K562 (cell line): ENCODE measurements around the gene ARHGEF6. TPM values are rescaled to one million over a fixed set of nuclear protein-coding genes. Genes with fewer than 3 reads are reported as not detected.

ENCODE experiments used
- ATAC-seq: fragments of 200-7000 bp; cut with Tn5 transposase; 3 replicates; pipeline ENCODE4 v1.9.1; 2020; ENCODE audit warnings: moderate library complexity
- BruUV-seq: library from RNA; stranded (reverse); fragments of 400-500 nt; replicated peaks from 2 replicates; lab custom pipeline; 2021; lab: Mats Ljungman, UMichigan
- CTCF ChIA-PET: fragments of 300-600 bp; formaldehyde crosslinking; extraction: SDS; loops from one replicate; lab custom pipeline; 2021; ENCODE audit warnings: low intra/inter-chr PET ratio; lab: Yijun Ruan, JAX
- POLR2A ChIA-PET: fragments of 300-600, 350-650 bp; sonication (Branson Sonifier 250); formaldehyde crosslinking; extraction: SDS; loops from one replicate; lab custom pipeline; 2021; ENCODE audit warnings: antibody characterized with exemption, inconsistent platforms; lab: Yijun Ruan, JAX
- DNase-seq, 4 experiments: peaks; one replicate each; pipeline versions ENCODE4 v3.0.0 to v3.0.0-alpha.2; 2011 to 2018; ENCODE audit warnings: low spot score in 3 of 4, mixed read lengths in 3 of 4; ENCODE audit errors: extremely low read depth in 1 of 4
- FAIRE-seq: peaks from 2 replicates; lab custom pipeline; 2011; peaks lifted over from hg19 to GRCh38; lab: Jason Lieb, UNC
- H2AFZ ChIP-seq: 2 replicates; pipeline ENCODE4 v1.6.0; 2011; ENCODE audit warnings: low read depth, low read length, control low read depth, inconsistent platforms
- H3K27ac ChIP-seq: fragments of 200-600 bp; 3 replicates; pipeline ENCODE4 v1.8.0; 2011; ENCODE audit warnings: low read depth, mild to moderate bottlenecking, control low read depth, inconsistent platforms, low read length, moderate library complexity, mixed read lengths; ENCODE audit errors: extremely low read depth
- H3K27me3 ChIP-seq, 2 experiments: fragments of 300-600 bp in 1 of 2; 2 replicates in 1 of 2; 3 replicates in 1 of 2; pipeline versions ENCODE4 v1.6.0 to v1.8.0; 2011; ENCODE audit warnings: inconsistent platforms in 2 of 2, low read length in 2 of 2, mild to moderate bottlenecking in 1 of 2, mixed read lengths in 1 of 2, moderate library complexity in 1 of 2; ENCODE audit not compliant: control insufficient read depth in 2 of 2, insufficient read depth in 2 of 2
- H3K36me3 ChIP-seq: fragments of 300-600 bp; 3 replicates; pipeline ENCODE4 v1.8.0; 2011; ENCODE audit warnings: mild to moderate bottlenecking, low read length, inconsistent platforms; ENCODE audit not compliant: control insufficient read depth, insufficient read depth
- H3K4me1 ChIP-seq, 2 experiments: fragments of 200-600 bp in 1 of 2; replicated peaks in 1 of 2; 2 replicates in 1 of 2; 3 replicates in 1 of 2; pipeline versions ENCODE4 v1.5.1 to v1.8.0; 2011; ENCODE audit warnings: inconsistent platforms in 2 of 2, low read length in 2 of 2, mild to moderate bottlenecking in 1 of 2, mixed read lengths in 1 of 2, moderate library complexity in 1 of 2; ENCODE audit not compliant: control insufficient read depth in 2 of 2, insufficient read depth in 2 of 2
- H3K4me2 ChIP-seq: 2 replicates; pipeline ENCODE4 v1.6.1; 2011; ENCODE audit warnings: low read length, control low read depth, inconsistent platforms, mixed read lengths; ENCODE audit not compliant: insufficient read depth
- H3K4me3 ChIP-seq: fragments of 200-600 bp; sonication (generic), shearing (Covaris generic); 2 replicates; pipeline ENCODE4 v1.5.1; 2016; ENCODE audit warnings: control low read depth, inconsistent platforms
- H3K79me2 ChIP-seq: fragments of 200-600 bp; 3 replicates; pipeline ENCODE4 v1.8.0; 2011; ENCODE audit warnings: low read length, inconsistent platforms; ENCODE audit not compliant: control insufficient read depth, insufficient read depth
- H3K9ac ChIP-seq, 2 experiments: 2 replicates each; pipeline versions ENCODE4 v1.6.0 to v1.6.1; 2011; ENCODE audit warnings: low read depth in 2 of 2, low read length in 2 of 2, control low read depth in 1 of 2, inconsistent platforms in 1 of 2, mild to moderate bottlenecking in 1 of 2, mixed read lengths in 1 of 2; ENCODE audit not compliant: insufficient read depth in 1 of 2
- H3K9me1 ChIP-seq: one replicate; pipeline ENCODE4 v1.6.0; 2011; ENCODE audit warnings: inconsistent platforms, mild to moderate bottlenecking, low read length, moderate library complexity; ENCODE audit not compliant: control insufficient read depth, insufficient read depth
- H3K9me3 ChIP-seq: replicated peaks from 2 replicates; pipeline ENCODE4 v1.5.1; 2011; ENCODE audit warnings: low read depth, low read length, inconsistent platforms; ENCODE audit not compliant: control insufficient read depth, insufficient read depth
- H4K20me1 ChIP-seq: replicated peaks from 2 replicates; pipeline ENCODE4 v1.6.1; 2011; ENCODE audit warnings: low read length, inconsistent platforms, mixed read lengths; ENCODE audit not compliant: control insufficient read depth, insufficient read depth
- FOXP1 ChIP-seq: sonication (generic); formaldehyde crosslinking; IDR thresholded peaks from 2 replicates; pipeline ENCODE4 v1.8.0; 2022; ENCODE audit warnings: mild to moderate bottlenecking, missing genetic modification reagents
- KAT8 ChIP-seq: fragments of 450-650 bp; IDR thresholded peaks from 2 replicates; pipeline ENCODE4 v1.6.1; 2016; ENCODE audit warnings: low read depth, mild to moderate bottlenecking
- REST ChIP-seq, 2 experiments: fragments of 450-650 bp; formaldehyde crosslinking in 1 of 2; IDR thresholded peaks; 2 replicates each; pipeline versions ENCODE4 v1.4.0 to v1.6.1; 2014 to 2020; ENCODE audit warnings: mild to moderate bottlenecking in 2 of 2, borderline replicate concordance in 1 of 2, low read depth in 1 of 2
- SREBF1 ChIP-seq: fragments of 150-350 bp; IDR thresholded peaks from 2 replicates; pipeline ENCODE4 v1.6.1; 2014; ENCODE audit warnings: antibody characterized with exemption, low read depth, low read length, borderline replicate concordance
- ZFP36 ChIP-seq: fragments of 150-350 bp; IDR thresholded peaks from 2 replicates; pipeline ENCODE4 v1.6.1; 2018; ENCODE audit warnings: low read length, low read depth; ENCODE audit not compliant: partially characterized antibody
- ZNF77 ChIP-seq: fragments of 250-450 bp; sonication (Bioruptor Pico); IDR thresholded peaks from 2 replicates; pipeline ENCODE4 v1.5.0; 2020
- WGBS: fragments of 100-300 bp; shearing (Covaris generic); methylation state at CpG from one replicate; pipeline ENCODE4 v1.1.6; 2016; ENCODE audit warnings: low coverage, mixed read lengths; ENCODE audit not compliant: insufficient coverage; ENCODE audit errors: missing lambda C conversion rate; 5-methylcytosine and 5-hydroxymethylcytosine counted together
- in situ Hi-C: fragments of 300-500 bp; cut with MboI; formaldehyde crosslinking; loops from 4 replicates; pipeline ENCODE4 v1.15.0; 2018; ENCODE audit warnings: inconsistent platforms, mixed read lengths
- intact Hi-C: fragments of 100-400 bp; cut with micrococcal nuclease; formaldehyde crosslinking; loops from 2 replicates; pipeline ENCODE4 v1.14.2; 2022
- polyA plus RNA-seq, 8 experiments: library from polyadenylated mRNA; depleted of rRNA in 4 of 8; stranded (reverse) in 5 of 8; unstranded in 3 of 8; fragments of >200 nt; fragmentation: Nextera tagmentation in 2 of 8; fragmentation: Illumina TruSeq in 1 of 8; extraction: Ambion mirVana in 2 of 8; extraction: Trizol in 1 of 8; gene quantifications; 2 replicates each; pipeline versions ENCODE4 v1.2.1 to v1.2.3, GENCODE V29; 2011 to 2014; ENCODE audit warnings: inconsistent platforms in 1 of 8, missing spikeins in 1 of 8
- total RNA-seq, 7 experiments: library from RNA; depleted of rRNA in 6 of 7; stranded (reverse); fragments of >200 nt in 6 of 7; fragmentation: Illumina TruSeq in 2 of 7; extraction: Trizol in 2 of 7; gene quantifications; 2 replicates each; pipeline versions ENCODE4 v1.2.1 to v1.2.3, GENCODE V29; 2011 to 2021; ENCODE audit warnings: low replicate concordance in 1 of 7
- TF ChIP-seq, protein P1 (sequence below): fragments of 250-450 bp; sonication (Bioruptor Pico); IDR thresholded peaks from 2 replicates; pipeline ENCODE4 v1.4.0; 2020

Gene ARHGEF6
- total and polyA plus RNA-seq, 9 of the 15 experiments (the other 6 are each of a cell fraction or from before 2014, with no cell fraction given) = 2.9 to 22.1 (median 13.3) TPM

GRCh38 chrX:136625246-136625645 is 155.5 kb downstream of the ARHGEF6 start (continued):
- TF ChIP-seq, protein P1, sequence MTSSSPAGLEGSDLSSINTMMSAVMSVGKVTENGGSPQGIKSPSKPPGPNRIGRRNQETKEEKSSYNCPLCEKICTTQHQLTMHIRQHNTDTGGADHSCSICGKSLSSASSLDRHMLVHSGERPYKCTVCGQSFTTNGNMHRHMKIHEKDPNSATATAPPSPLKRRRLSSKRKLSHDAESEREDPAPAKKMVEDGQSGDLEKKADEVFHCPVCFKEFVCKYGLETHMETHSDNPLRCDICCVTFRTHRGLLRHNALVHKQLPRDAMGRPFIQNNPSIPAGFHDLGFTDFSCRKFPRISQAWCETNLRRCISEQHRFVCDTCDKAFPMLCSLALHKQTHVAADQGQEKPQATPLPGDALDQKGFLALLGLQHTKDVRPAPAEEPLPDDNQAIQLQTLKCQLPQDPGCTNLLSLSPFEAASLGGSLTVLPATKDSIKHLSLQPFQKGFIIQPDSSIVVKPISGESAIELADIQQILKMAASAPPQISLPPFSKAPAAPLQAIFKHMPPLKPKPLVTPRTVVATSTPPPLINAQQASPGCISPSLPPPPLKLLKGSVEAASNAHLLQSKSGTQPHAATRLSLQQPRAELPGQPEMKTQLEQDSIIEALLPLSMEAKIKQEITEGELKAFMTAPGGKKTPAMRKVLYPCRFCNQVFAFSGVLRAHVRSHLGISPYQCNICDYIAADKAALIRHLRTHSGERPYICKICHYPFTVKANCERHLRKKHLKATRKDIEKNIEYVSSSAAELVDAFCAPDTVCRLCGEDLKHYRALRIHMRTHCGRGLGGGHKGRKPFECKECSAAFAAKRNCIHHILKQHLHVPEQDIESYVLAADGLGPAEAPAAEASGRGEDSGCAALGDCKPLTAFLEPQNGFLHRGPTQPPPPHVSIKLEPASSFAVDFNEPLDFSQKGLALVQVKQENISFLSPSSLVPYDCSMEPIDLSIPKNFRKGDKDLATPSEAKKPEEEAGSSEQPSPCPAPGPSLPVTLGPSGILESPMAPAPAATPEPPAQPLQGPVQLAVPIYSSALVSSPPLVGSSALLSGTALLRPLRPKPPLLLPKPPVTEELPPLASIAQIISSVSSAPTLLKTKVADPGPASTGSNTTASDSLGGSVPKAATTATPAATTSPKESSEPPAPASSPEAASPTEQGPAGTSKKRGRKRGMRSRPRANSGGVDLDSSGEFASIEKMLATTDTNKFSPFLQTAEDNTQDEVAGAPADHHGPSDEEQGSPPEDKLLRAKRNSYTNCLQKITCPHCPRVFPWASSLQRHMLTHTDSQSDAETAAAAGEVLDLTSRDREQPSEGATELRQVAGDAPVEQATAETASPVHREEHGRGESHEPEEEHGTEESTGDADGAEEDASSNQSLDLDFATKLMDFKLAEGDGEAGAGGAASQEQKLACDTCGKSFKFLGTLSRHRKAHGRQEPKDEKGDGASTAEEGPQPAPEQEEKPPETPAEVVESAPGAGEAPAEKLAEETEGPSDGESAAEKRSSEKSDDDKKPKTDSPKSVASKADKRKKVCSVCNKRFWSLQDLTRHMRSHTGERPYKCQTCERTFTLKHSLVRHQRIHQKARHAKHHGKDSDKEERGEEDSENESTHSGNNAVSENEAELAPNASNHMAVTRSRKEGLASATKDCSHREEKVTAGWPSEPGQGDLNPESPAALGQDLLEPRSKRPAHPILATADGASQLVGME (CRISPR knock-in tag) = no peak
- TF ChIP-seq SREBF1 (no peak), FOXP1 (CRISPR knock-in tag) (no peak)

GRCh38 chrX:136623396-136623795 is 157.3 kb downstream of the ARHGEF6 start:
- CTCF ChIA-PET = no interaction called here
- Histone ChIP-seq H3K4me1 (no peaks in the 10 kb centered on the region), H3K9me1 (no peaks in the 10 kb centered on the region), H3K4me3 (no peak overlapping the region), H3K4me2 (no peak overlapping the region), H3K9me3 (no peaks in the 10 kb centered on the region), H3K36me3 (no peaks in the 10 kb centered on the region), H3K9ac (no peak overlapping the region), H3K27ac (no peak overlapping the region), H3K79me2 (no peaks in the 10 kb centered on the region), H2AFZ (no peak overlapping the region), H4K20me1 (no peaks in the 10 kb centered on the region), H3K27me3 (peaks cover 0 to 14% of the 10 kb centered on the region in 2 experiments; a peak in 3 of 5 replicates)
- POLR2A ChIA-PET = no interaction called here
- WGBS = 0% methylated on average over 1 of the region's 1 CpG
- intact Hi-C loops (no loop called here), in situ Hi-C loops (no loop called here)
- DNase-seq (no peak), ATAC-seq (no peak), FAIRE-seq (no peak)
- no TSS peak for BruUV-seq
- TF ChIP-seq KAT8 (no peak), ZNF77 (CRISPR knock-in tag) (no peak), REST (IDR thresholded peaks at IDR 0.05; ENCODE audit: borderline replicate concordance) (no peak), REST (CRISPR knock-in tag; IDR thresholded peaks at IDR 0.05; ENCODE audit: low read depth) (no peak), ZFP36 (no peak)
